NB4 (cell line): ENCODE results near the gene C5AR2.

Experiments used
- DNase-seq: peaks from one replicate; pipeline ENCODE4 v3.0.0; 2010; ENCODE audit warnings: low read depth
- H3K4me3 ChIP-seq: one replicate; pipeline ENCODE4 v1.5.1; 2011; ENCODE audit warnings: mild to moderate bottlenecking, low read depth, low read length, moderate library complexity
- MAX ChIP-seq: IDR thresholded peaks from 2 replicates; pipeline ENCODE4 v1.6.1; 2011; ENCODE audit warnings: low read depth, low read length
- MYC ChIP-seq: IDR thresholded peaks from 2 replicates; pipeline ENCODE4 v1.6.1; 2011; ENCODE audit warnings: low read depth, low read length
- POLR2A ChIP-seq: IDR thresholded peaks from 2 replicates; pipeline ENCODE4 v1.6.1; 2011; ENCODE audit warnings: mild to moderate bottlenecking; ENCODE audit not compliant: insufficient read length; ENCODE audit errors: extremely low read depth
- TF ChIP-seq, protein P1 (sequence below): IDR thresholded peaks from one replicate; pipeline ENCODE4 v1.5.1; 2012; ENCODE audit warnings: low read depth, low read length

Gene C5AR2

GRCh38 chr19:47352095-47352494 is 20.1 kb downstream of the C5AR2 start:
- DNase-seq = no peak
- no peak for TF ChIP-seq MYC
- TF ChIP-seq, protein P1, sequence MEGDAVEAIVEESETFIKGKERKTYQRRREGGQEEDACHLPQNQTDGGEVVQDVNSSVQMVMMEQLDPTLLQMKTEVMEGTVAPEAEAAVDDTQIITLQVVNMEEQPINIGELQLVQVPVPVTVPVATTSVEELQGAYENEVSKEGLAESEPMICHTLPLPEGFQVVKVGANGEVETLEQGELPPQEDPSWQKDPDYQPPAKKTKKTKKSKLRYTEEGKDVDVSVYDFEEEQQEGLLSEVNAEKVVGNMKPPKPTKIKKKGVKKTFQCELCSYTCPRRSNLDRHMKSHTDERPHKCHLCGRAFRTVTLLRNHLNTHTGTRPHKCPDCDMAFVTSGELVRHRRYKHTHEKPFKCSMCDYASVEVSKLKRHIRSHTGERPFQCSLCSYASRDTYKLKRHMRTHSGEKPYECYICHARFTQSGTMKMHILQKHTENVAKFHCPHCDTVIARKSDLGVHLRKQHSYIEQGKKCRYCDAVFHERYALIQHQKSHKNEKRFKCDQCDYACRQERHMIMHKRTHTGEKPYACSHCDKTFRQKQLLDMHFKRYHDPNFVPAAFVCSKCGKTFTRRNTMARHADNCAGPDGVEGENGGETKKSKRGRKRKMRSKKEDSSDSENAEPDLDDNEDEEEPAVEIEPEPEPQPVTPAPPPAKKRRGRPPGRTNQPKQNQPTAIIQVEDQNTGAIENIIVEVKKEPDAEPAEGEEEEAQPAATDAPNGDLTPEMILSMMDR = no peak
- TF ChIP-seq MAX = no peak
- TF ChIP-seq POLR2A = no peak
- peak overlapping the region; percentile 0 for H3K4me3 ChIP-seq

GRCh38 chr19:47353307-47353712 is 21.3 kb downstream of the C5AR2 start:
- no peak for TF ChIP-seq POLR2A
- TF ChIP-seq MAX = no peak
- TF ChIP-seq, protein P1 = no peak
- no peak for DNase-seq
- no peak overlapping the region for H3K4me3 ChIP-seq

DNA sequence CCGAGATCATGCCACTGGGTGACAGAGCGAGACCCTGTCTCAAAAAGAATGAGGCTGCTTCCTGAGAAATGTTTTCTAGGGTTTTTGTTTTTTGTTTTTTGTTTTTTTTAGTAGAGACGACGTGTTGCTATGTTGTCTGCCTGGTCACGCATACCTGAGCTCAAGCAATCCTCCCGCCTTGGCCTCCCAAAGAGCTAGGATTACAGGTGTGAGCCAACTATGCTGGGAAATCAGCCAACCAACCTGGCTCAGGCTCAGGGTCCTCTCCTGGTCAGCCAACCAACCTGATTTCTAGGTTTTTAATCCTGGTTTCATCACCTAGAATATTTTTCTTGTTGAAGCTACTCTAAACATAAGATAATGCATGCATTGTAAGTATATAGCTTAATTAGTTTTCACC is 24.9 kb downstream of the C5AR2 start:
- DNase-seq = no peak
- TF ChIP-seq MYC (no peak), POLR2A (no peak), MAX (no peak)
- TF ChIP-seq, protein P1 = no peak
- H3K4me3 ChIP-seq = no peak overlapping the region

GRCh38 chr19:47357788-47358680 is 26.1 kb downstream of the C5AR2 start:
- no peak for TF ChIP-seq MAX
- TF ChIP-seq, protein P1 = peak; percentile 77
- no peak for TF ChIP-seq MYC
- DNase-seq = peak; percentile 78

DNA sequence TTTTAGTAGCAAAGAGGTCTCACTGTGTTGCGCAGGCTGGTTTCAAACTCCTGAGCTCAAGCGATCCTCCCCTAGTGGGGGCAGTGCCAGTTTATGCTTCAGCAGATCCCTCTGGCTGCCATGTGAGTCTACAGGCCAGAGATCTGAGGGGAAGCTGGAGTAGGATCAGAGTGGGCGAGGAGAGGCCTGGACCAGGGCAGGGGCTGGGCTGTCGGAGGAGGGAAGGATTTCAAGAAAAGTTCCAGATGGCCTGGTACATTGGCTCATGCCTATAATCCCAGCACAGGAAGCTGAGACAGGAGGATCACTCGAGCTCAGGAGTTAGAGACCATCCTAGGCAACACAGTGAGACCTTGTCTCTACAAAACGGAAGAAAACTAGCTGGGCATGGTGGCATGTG is 27.0 kb downstream of the C5AR2 start:
- H3K4me3 ChIP-seq = no peak overlapping the region
- TF ChIP-seq, protein P1 = no peak
- TF ChIP-seq MAX = no peak
- TF ChIP-seq POLR2A = no peak
- no peak for TF ChIP-seq MYC
- no peak for DNase-seq

More at GRCh38 chr19:47357788-47358680, 26.1 kb downstream of the C5AR2 start:
- no peak overlapping the region for H3K4me3 ChIP-seq
